K562 (cell line): ENCODE measurements around the gene ARMC2. TPM values are rescaled to one million over a fixed set of nuclear protein-coding genes. Genes with fewer than 3 reads are reported as not detected.

ENCODE experiments used
- ATAC-seq: fragments of 200-7000 bp; cut with Tn5 transposase; 3 replicates; pipeline ENCODE4 v1.9.1; 2020; ENCODE audit warnings: moderate library complexity
- BruUV-seq: library from RNA; stranded (reverse); fragments of 400-500 nt; replicated peaks from 2 replicates; lab custom pipeline; 2021; lab: Mats Ljungman, UMichigan
- CTCF ChIA-PET: fragments of 300-600 bp; formaldehyde crosslinking; extraction: SDS; loops from one replicate; lab custom pipeline; 2021; ENCODE audit warnings: low intra/inter-chr PET ratio; lab: Yijun Ruan, JAX
- POLR2A ChIA-PET: fragments of 300-600, 350-650 bp; sonication (Branson Sonifier 250); formaldehyde crosslinking; extraction: SDS; loops from one replicate; lab custom pipeline; 2021; ENCODE audit warnings: antibody characterized with exemption, inconsistent platforms; lab: Yijun Ruan, JAX
- DNase-seq, 4 experiments: peaks; one replicate each; pipeline versions ENCODE4 v3.0.0 to v3.0.0-alpha.2; 2011 to 2018; ENCODE audit warnings: low spot score in 3 of 4, mixed read lengths in 3 of 4; ENCODE audit errors: extremely low read depth in 1 of 4
- FAIRE-seq: peaks from 2 replicates; lab custom pipeline; 2011; peaks lifted over from hg19 to GRCh38; lab: Jason Lieb, UNC
- H2AFZ ChIP-seq: 2 replicates; pipeline ENCODE4 v1.6.0; 2011; ENCODE audit warnings: low read depth, low read length, control low read depth, inconsistent platforms
- H3K27ac ChIP-seq: fragments of 200-600 bp; 3 replicates; pipeline ENCODE4 v1.8.0; 2011; ENCODE audit warnings: low read depth, mild to moderate bottlenecking, control low read depth, inconsistent platforms, low read length, moderate library complexity, mixed read lengths; ENCODE audit errors: extremely low read depth
- H3K27me3 ChIP-seq, 2 experiments: fragments of 300-600 bp in 1 of 2; 2 replicates in 1 of 2; 3 replicates in 1 of 2; pipeline versions ENCODE4 v1.6.0 to v1.8.0; 2011; ENCODE audit warnings: inconsistent platforms in 2 of 2, low read length in 2 of 2, mild to moderate bottlenecking in 1 of 2, mixed read lengths in 1 of 2, moderate library complexity in 1 of 2; ENCODE audit not compliant: control insufficient read depth in 2 of 2, insufficient read depth in 2 of 2
- H3K36me3 ChIP-seq: fragments of 300-600 bp; 3 replicates; pipeline ENCODE4 v1.8.0; 2011; ENCODE audit warnings: mild to moderate bottlenecking, low read length, inconsistent platforms; ENCODE audit not compliant: control insufficient read depth, insufficient read depth
- H3K4me1 ChIP-seq, 2 experiments: fragments of 200-600 bp in 1 of 2; replicated peaks in 1 of 2; 2 replicates in 1 of 2; 3 replicates in 1 of 2; pipeline versions ENCODE4 v1.5.1 to v1.8.0; 2011; ENCODE audit warnings: inconsistent platforms in 2 of 2, low read length in 2 of 2, mild to moderate bottlenecking in 1 of 2, mixed read lengths in 1 of 2, moderate library complexity in 1 of 2; ENCODE audit not compliant: control insufficient read depth in 2 of 2, insufficient read depth in 2 of 2
- H3K4me2 ChIP-seq: 2 replicates; pipeline ENCODE4 v1.6.1; 2011; ENCODE audit warnings: low read length, control low read depth, inconsistent platforms, mixed read lengths; ENCODE audit not compliant: insufficient read depth
- H3K4me3 ChIP-seq: fragments of 200-600 bp; sonication (generic), shearing (Covaris generic); 2 replicates; pipeline ENCODE4 v1.5.1; 2016; ENCODE audit warnings: control low read depth, inconsistent platforms
- H3K79me2 ChIP-seq: fragments of 200-600 bp; 3 replicates; pipeline ENCODE4 v1.8.0; 2011; ENCODE audit warnings: low read length, inconsistent platforms; ENCODE audit not compliant: control insufficient read depth, insufficient read depth
- H3K9ac ChIP-seq, 2 experiments: 2 replicates each; pipeline versions ENCODE4 v1.6.0 to v1.6.1; 2011; ENCODE audit warnings: low read depth in 2 of 2, low read length in 2 of 2, control low read depth in 1 of 2, inconsistent platforms in 1 of 2, mild to moderate bottlenecking in 1 of 2, mixed read lengths in 1 of 2; ENCODE audit not compliant: insufficient read depth in 1 of 2
- H3K9me1 ChIP-seq: one replicate; pipeline ENCODE4 v1.6.0; 2011; ENCODE audit warnings: inconsistent platforms, mild to moderate bottlenecking, low read length, moderate library complexity; ENCODE audit not compliant: control insufficient read depth, insufficient read depth
- H3K9me3 ChIP-seq: replicated peaks from 2 replicates; pipeline ENCODE4 v1.5.1; 2011; ENCODE audit warnings: low read depth, low read length, inconsistent platforms; ENCODE audit not compliant: control insufficient read depth, insufficient read depth
- H4K20me1 ChIP-seq: replicated peaks from 2 replicates; pipeline ENCODE4 v1.6.1; 2011; ENCODE audit warnings: low read length, inconsistent platforms, mixed read lengths; ENCODE audit not compliant: control insufficient read depth, insufficient read depth
- BACH1 ChIP-seq: fragments of 200-800 bp; sonication (Bioruptor generic); IDR thresholded peaks from 2 replicates; pipeline ENCODE4 v1.6.1; 2016; ENCODE audit warnings: missing genetic modification characterization, missing compliant biosample characterization
- CREB1 ChIP-seq, 2 experiments: sonication (generic) in 1 of 2; formaldehyde crosslinking in 1 of 2; IDR thresholded peaks; 2 replicates each; pipeline versions ENCODE4 v1.6.1 to v1.8.0; 2012 to 2022; ENCODE audit warnings: inconsistent platforms in 1 of 2, mild to moderate bottlenecking in 1 of 2, missing genetic modification reagents in 1 of 2, moderate library complexity in 1 of 2
- CTBP1 ChIP-seq: fragments of 450-650 bp; IDR thresholded peaks from 2 replicates; pipeline ENCODE4 v1.6.1; 2016; ENCODE audit warnings: borderline replicate concordance
- DLX4 ChIP-seq: fragments of 250-450 bp; sonication (Bioruptor Pico); IDR thresholded peaks from 2 replicates; pipeline ENCODE4 v1.6.1; 2021; ENCODE audit warnings: mild to moderate bottlenecking
- HDAC6 ChIP-seq: IDR thresholded peaks from 2 replicates; pipeline ENCODE4 v1.6.1; 2012; ENCODE audit warnings: low read depth, mild to moderate bottlenecking, control low read depth, inconsistent platforms, low read length, moderate library complexity
- HDGF ChIP-seq: fragments of 450-650 bp; IDR thresholded peaks from 2 replicates; pipeline ENCODE4 v1.6.1; 2016
- IRF1 ChIP-seq: sonication (generic); formaldehyde crosslinking; IDR thresholded peaks from 2 replicates; pipeline ENCODE4 v1.8.0; 2022; ENCODE audit warnings: missing genetic modification reagents, mild to moderate bottlenecking, borderline replicate concordance
- KDM4B ChIP-seq, 2 experiments: fragments of 450-650 bp in 1 of 2; sonication (generic) in 1 of 2; IDR thresholded peaks; 2 replicates each; pipeline ENCODE4 v1.6.1; 2016 to 2017; ENCODE audit warnings: borderline replicate concordance in 2 of 2, antibody characterized with exemption in 1 of 2, low read depth in 1 of 2, mild to moderate bottlenecking in 1 of 2
- MIER1 ChIP-seq: fragments of 450-650 bp; IDR thresholded peaks from 2 replicates; pipeline ENCODE4 v1.6.1; 2016; ENCODE audit warnings: antibody characterized with exemption, mild to moderate bottlenecking, low read depth
- MYC ChIP-seq, 2 experiments: fragments of 250-450 bp in 1 of 2; sonication (Bioruptor Pico) in 1 of 2; IDR thresholded peaks; 2 replicates each; pipeline versions ENCODE4 v1.5.1 to v1.6.1; 2012 to 2021; ENCODE audit warnings: low read depth in 2 of 2, borderline replicate concordance in 1 of 2, improper control_type of control experiment in 1 of 2, low read length in 1 of 2, mild to moderate bottlenecking in 1 of 2, moderate library complexity in 1 of 2
- NR2C1 ChIP-seq, 2 experiments: fragments of 450-650 bp; IDR thresholded peaks; 2 replicates each; pipeline ENCODE4 v1.6.1; 2017; ENCODE audit warnings: mild to moderate bottlenecking in 2 of 2, antibody characterized with exemption in 1 of 2, inconsistent platforms in 1 of 2, missing compliant biosample characterization in 1 of 2, missing genetic modification characterization in 1 of 2
- NR4A1 ChIP-seq, 2 experiments: fragments of 250-450 bp in 1 of 2; fragments of 450-650 bp in 1 of 2; sonication (Bioruptor Pico) in 1 of 2; IDR thresholded peaks; 2 replicates each; pipeline versions ENCODE4 v1.4.0 to v1.6.1; 2016 to 2020; ENCODE audit warnings: mild to moderate bottlenecking in 2 of 2, missing compliant biosample characterization in 1 of 2, missing genetic modification characterization in 1 of 2, moderate library complexity in 1 of 2
- PURB ChIP-seq: sonication (generic); formaldehyde crosslinking; IDR thresholded peaks from 2 replicates; pipeline ENCODE4 v1.9.0; 2021; ENCODE audit warnings: low read depth, mild to moderate bottlenecking, missing genetic modification reagents
- RBM17 ChIP-seq: fragments of 200-400 bp; formaldehyde crosslinking; IDR thresholded peaks from 2 replicates; pipeline ENCODE4 v1.6.1; 2017; ENCODE audit warnings: low read depth, mild to moderate bottlenecking, low read length, borderline replicate concordance
- SP2 ChIP-seq: IDR thresholded peaks from 2 replicates; pipeline ENCODE4 v1.6.1; 2011; ENCODE audit warnings: mild to moderate bottlenecking, low read depth, low read length, moderate library complexity; ENCODE audit not compliant: poor library complexity, severe bottlenecking; ENCODE audit errors: extremely low read depth
- TRIM24 ChIP-seq, 2 experiments: fragments of 450-650 bp; IDR thresholded peaks; 2 replicates each; pipeline ENCODE4 v1.6.1; 2016
- ZEB2 ChIP-seq: fragments of 450-650 bp; IDR thresholded peaks from 2 replicates; pipeline ENCODE4 v1.6.1; 2016
- ZNF224 ChIP-seq: sonication (generic); formaldehyde crosslinking; IDR thresholded peaks from 2 replicates; pipeline ENCODE4 v1.8.0; 2022; ENCODE audit warnings: mild to moderate bottlenecking, missing genetic modification reagents
- ZNF23 ChIP-seq: fragments of 250-450 bp; sonication (Bioruptor Pico); IDR thresholded peaks from 2 replicates; pipeline ENCODE4 v1.4.0; 2020; ENCODE audit warnings: mild to moderate bottlenecking
- ZNF398 ChIP-seq: fragments of 250-450 bp; sonication (Bioruptor Pico); IDR thresholded peaks from 2 replicates; pipeline ENCODE4 v1.8.0; 2021; ENCODE audit warnings: moderate library complexity, mild to moderate bottlenecking, inconsistent platforms
- WGBS: fragments of 100-300 bp; shearing (Covaris generic); methylation state at CpG from one replicate; pipeline ENCODE4 v1.1.6; 2016; ENCODE audit warnings: low coverage, mixed read lengths; ENCODE audit not compliant: insufficient coverage; ENCODE audit errors: missing lambda C conversion rate; 5-methylcytosine and 5-hydroxymethylcytosine counted together
- in situ Hi-C: fragments of 300-500 bp; cut with MboI; formaldehyde crosslinking; loops from 4 replicates; pipeline ENCODE4 v1.15.0; 2018; ENCODE audit warnings: inconsistent platforms, mixed read lengths
- intact Hi-C: fragments of 100-400 bp; cut with micrococcal nuclease; formaldehyde crosslinking; loops from 2 replicates; pipeline ENCODE4 v1.14.2; 2022
- polyA plus RNA-seq, 8 experiments: library from polyadenylated mRNA; depleted of rRNA in 4 of 8; stranded (reverse) in 5 of 8; unstranded in 3 of 8; fragments of >200 nt; fragmentation: Nextera tagmentation in 2 of 8; fragmentation: Illumina TruSeq in 1 of 8; extraction: Ambion mirVana in 2 of 8; extraction: Trizol in 1 of 8; gene quantifications; 2 replicates each; pipeline versions ENCODE4 v1.2.1 to v1.2.3, GENCODE V29; 2011 to 2014; ENCODE audit warnings: inconsistent platforms in 1 of 8, missing spikeins in 1 of 8
- total RNA-seq, 7 experiments: library from RNA; depleted of rRNA in 6 of 7; stranded (reverse); fragments of >200 nt in 6 of 7; fragmentation: Illumina TruSeq in 2 of 7; extraction: Trizol in 2 of 7; gene quantifications; 2 replicates each; pipeline versions ENCODE4 v1.2.1 to v1.2.3, GENCODE V29; 2011 to 2021; ENCODE audit warnings: low replicate concordance in 1 of 7

Gene ARMC2
- total and polyA plus RNA-seq, 9 of the 15 experiments (the other 6 are each of a cell fraction or from before 2014, with no cell fraction given), result 0.14 to 3.0 (median 0.82) TPM

- Histone ChIP-seq H4K20me1 (no peaks in the 10 kb centered on the region), H3K9ac (no peak overlapping the region), H2AFZ (no peak overlapping the region), H3K27me3 (peaks cover 10 to 18% of the 10 kb centered on the region in 2 experiments; a peak in 3 of 5 replicates), H3K9me1 (no peaks in the 10 kb centered on the region), H3K4me1 (no peaks in the 10 kb centered on the region), H3K79me2 (no peaks in the 10 kb centered on the region), H3K27ac (no peak overlapping the region), H3K4me2 (no peak overlapping the region), H3K4me3 (no peak overlapping the region), H3K36me3 (no peaks in the 10 kb centered on the region), H3K9me3 (no peaks in the 10 kb centered on the region)
- 3% methylated on average over 5 of the region's 5 CpGs for WGBS
- BruUV-seq, result no TSS peak
- ATAC-seq (no peak), FAIRE-seq (no peak), DNase-seq (no peak)
- intact Hi-C loops (loop anchor here (2.0 to 10.0 kb wide), 2 partner anchors 158 to 480 kb away; no protein-coding TSS in a partner anchor), in situ Hi-C loops (loop anchor here (25.0 kb wide), 1 partner anchor 147 kb away; no protein-coding TSS in a partner anchor)
- POLR2A ChIA-PET, result interaction anchor here (0.6 kb wide), 1 partner anchor 143 kb away, joined by 3 read pairs; no protein-coding TSS in a partner anchor
- CTCF ChIA-PET, result interaction anchor here (0.6 kb wide), 1 partner anchor 373 kb away, joined by 6 read pairs; no protein-coding TSS in a partner anchor
- TF ChIP-seq DLX4 (no peak), BACH1 (tag) (no peak), PURB (CRISPR knock-in tag) (no peak), ZNF23 (no peak), HDAC6 (no peak), SP2 (no peak), ZEB2 (no peak), TRIM24 (IDR thresholded peaks at IDR 0.05) (no peak), KDM4B (IDR thresholded peaks at IDR 0.05; ENCODE audit: borderline replicate concordance in 2 of 2, low read depth in 1 of 2) (no peak), MIER1 (no peak), NR4A1 (CRISPR knock-in tag; IDR thresholded peaks at IDR 0.05) (no peak), NR4A1 (tag; IDR thresholded peaks at IDR 0.05) (no peak), CTBP1 (no peak), MYC (IDR thresholded peaks at IDR 0.05; ENCODE audit: low read depth, low read length) (no peak), MYC (CRISPR knock-in tag; IDR thresholded peaks at IDR 0.05; ENCODE audit: borderline replicate concordance, low read depth) (no peak), NR2C1 (IDR thresholded peaks at IDR 0.05) (no peak), NR2C1 (tag; IDR thresholded peaks at IDR 0.05) (no peak), RBM17 (no peak), ZNF224 (CRISPR knock-in tag) (no peak), CREB1 (IDR thresholded peaks at IDR 0.05) (no peak), CREB1 (CRISPR knock-in tag; IDR thresholded peaks at IDR 0.05) (no peak), IRF1 (CRISPR knock-in tag) (no peak), ZNF398 (no peak), HDGF (no peak)
These were observed 67.0 kb downstream of the ARMC2 start for GRCh38 chr6:108915258-108915657.
